ENCODE data around the gene KCTD16.

KCTD16 gene

GRCh38 chr5:144191998-144192397 is 21.3 kb downstream of the KCTD16 start:
- TF ChIP-seq CTCF (IDR thresholded peaks at IDR 0.05; ENCODE audit: extremely low read depth, insufficient read depth, missing control alignments), result peak; percentile 67
- in situ Hi-C loops (cut with MboI; ENCODE audit: low pct_unique_long_range_greater_than_20kb, low sequenced_read_pairs, unreplicated experiment), result no loop called here
- DNase-seq (ENCODE audit: low spot score), result peak; percentile 63

- TF ChIP-seq CTCF (IDR thresholded peaks at IDR 0.05; ENCODE audit: extremely low read depth, insufficient read depth, missing control alignments), result no peak
Measured at GRCh38 chr5:144192661-144193060, 22.0 kb downstream of the KCTD16 start.

GRCh38 chr5:144194144-144194543 is 23.5 kb downstream of the KCTD16 start:
- no peak for TF ChIP-seq CTCF (IDR thresholded peaks at IDR 0.05; ENCODE audit: extremely low read depth, insufficient read depth, missing control alignments)
- no peak for DNase-seq (ENCODE audit: low spot score)
- in situ Hi-C loops (cut with MboI; ENCODE audit: low pct_unique_long_range_greater_than_20kb, low sequenced_read_pairs, unreplicated experiment), result no loop called here

More at GRCh38 chr5:144192661-144193060, 22.0 kb downstream of the KCTD16 start:
- no peak for DNase-seq (ENCODE audit: low spot score)
- in situ Hi-C loops (cut with MboI; ENCODE audit: low pct_unique_long_range_greater_than_20kb, low sequenced_read_pairs, unreplicated experiment), result no loop called here

- no peak for DNase-seq (ENCODE audit: low spot score)
- no peak for TF ChIP-seq CTCF (IDR thresholded peaks at IDR 0.05; ENCODE audit: extremely low read depth, insufficient read depth, missing control alignments)
- in situ Hi-C loops (cut with MboI; ENCODE audit: low pct_unique_long_range_greater_than_20kb, low sequenced_read_pairs, unreplicated experiment), result no loop called here
Measured at GRCh38 chr5:144195448-144195847, 24.8 kb downstream of the KCTD16 start.

GRCh38 chr5:144196612-144197011 is 25.9 kb downstream of the KCTD16 start:
- DNase-seq (ENCODE audit: low spot score), result no peak
- TF ChIP-seq CTCF (IDR thresholded peaks at IDR 0.05; ENCODE audit: extremely low read depth, insufficient read depth, missing control alignments), result no peak
- in situ Hi-C loops (cut with MboI; ENCODE audit: low pct_unique_long_range_greater_than_20kb, low sequenced_read_pairs, unreplicated experiment), result no loop called here

GRCh38 chr5:144198386-144198785 is 27.7 kb downstream of the KCTD16 start:
- TF ChIP-seq CTCF (IDR thresholded peaks at IDR 0.05; ENCODE audit: extremely low read depth, insufficient read depth, missing control alignments), result no peak
- DNase-seq (ENCODE audit: low spot score), result no peak
- in situ Hi-C loops (cut with MboI; ENCODE audit: low pct_unique_long_range_greater_than_20kb, low sequenced_read_pairs, unreplicated experiment), result no loop called here

GRCh38 chr5:144201588-144201987 is 30.9 kb downstream of the KCTD16 start:
- TF ChIP-seq CTCF (IDR thresholded peaks at IDR 0.05; ENCODE audit: extremely low read depth, insufficient read depth, missing control alignments), result no peak
- in situ Hi-C loops (cut with MboI; ENCODE audit: low pct_unique_long_range_greater_than_20kb, low sequenced_read_pairs, unreplicated experiment), result no loop called here
- DNase-seq (ENCODE audit: low spot score), result no peak
